GM19467 (cell line): ENCODE measurements around the gene MAGI2.
"Not testable (repeated sequence)": the region's sequence is repeated elsewhere in the genome, so short reads cannot be mapped to it uniquely, and the experiment has no call there.

Source experiments
- ATAC-seq: cut with Tn5 transposase; IDR thresholded peaks from one replicate; pipeline ENCODE4 v1.9.1; 2021; ENCODE audit warnings: mild to moderate bottlenecking, moderate library complexity; ENCODE audit not compliant: unreplicated experiment

The MAGI2 gene

DNA sequence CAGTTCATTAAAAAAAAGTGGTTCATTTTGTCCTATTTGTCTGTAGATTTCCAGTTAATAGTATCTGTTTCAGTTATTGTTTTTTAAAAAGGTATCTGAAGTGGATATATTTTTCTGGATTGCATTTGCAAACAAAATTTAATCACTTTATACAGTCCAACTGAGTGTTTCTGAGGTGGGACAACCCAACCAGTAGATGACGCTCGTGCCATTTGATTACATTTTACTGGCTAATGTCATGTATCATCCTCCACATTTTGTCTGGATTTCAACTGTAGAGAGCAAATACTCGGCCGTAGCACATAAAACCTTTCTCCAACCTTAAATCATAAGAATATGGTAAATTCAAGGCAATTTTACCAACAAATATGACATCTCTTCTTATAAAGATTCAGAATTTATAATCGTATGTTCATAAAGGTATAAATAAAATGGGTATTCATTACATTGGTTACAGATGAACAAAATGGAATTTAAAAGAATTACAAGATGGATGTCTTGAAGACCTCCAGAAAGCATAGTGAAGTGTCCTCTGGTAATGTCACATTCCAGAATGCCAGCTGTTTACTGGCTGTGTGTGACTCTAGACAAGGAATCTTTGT is 865.9 kb downstream of the MAGI2 start:
- ATAC-seq: no peak

DNA sequence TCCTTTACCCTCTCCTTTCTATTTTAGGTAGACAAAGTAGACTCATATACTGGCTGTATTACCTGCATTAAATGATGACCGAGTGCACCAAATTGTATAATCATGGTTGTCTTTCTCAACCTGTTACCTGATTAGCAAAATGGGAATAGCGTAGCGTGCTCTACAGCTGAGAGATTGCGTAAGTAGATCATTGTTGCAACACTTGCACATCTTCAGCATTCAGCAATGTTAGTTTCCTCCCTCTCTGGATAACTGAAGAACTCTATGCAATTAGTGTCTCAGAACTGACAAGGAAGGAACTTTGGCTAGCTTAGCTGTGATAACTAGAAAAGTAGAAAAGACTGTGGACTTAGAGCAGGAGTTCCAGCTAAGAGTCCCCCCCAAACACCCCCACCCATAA is 867.5 kb downstream of the MAGI2 start:
- no peak for ATAC-seq

GRCh38 chr7:78578686-78579085 is 874.8 kb downstream of the MAGI2 start:
- no peak for ATAC-seq

DNA sequence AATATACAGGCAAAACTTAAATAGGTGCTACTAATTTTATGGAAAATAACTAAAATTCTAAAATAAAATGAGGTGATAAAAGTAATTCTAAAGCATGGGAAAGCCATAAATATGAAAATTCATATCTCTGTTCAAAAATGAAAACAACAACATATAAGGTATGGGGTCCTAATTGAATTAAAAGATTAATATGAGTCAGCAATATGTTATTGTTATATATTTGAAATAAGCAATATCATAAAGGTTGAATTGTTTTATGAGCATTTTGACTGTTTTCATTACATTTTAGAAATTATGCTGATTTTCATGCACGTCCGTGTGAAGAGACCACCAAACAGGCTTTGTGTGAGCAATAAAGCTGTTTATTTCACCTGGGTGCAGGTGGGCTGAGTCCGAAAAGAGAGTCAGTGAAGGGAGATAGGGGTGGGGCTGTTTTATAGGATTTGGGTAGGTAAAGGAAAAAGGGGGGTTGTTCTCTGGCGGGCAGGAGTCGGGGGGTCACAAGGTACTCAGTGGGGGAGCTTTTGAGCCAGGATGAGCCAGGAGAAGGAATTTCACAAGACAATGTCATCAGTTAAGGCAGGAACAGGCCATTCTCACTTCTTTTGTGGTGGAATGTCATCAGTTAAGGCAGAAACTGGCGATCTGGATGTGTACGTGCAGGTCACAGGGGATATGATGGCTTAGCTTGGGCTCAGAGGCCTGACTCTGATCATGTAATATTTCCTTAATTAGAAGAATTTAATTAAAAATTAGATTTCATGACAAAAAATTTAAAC is 876.1 kb downstream of the MAGI2 start:
- not testable (repeated sequence) for ATAC-seq

- ATAC-seq: no peak
These were observed 877.2 kb downstream of the MAGI2 start for GRCh38 chr7:78576236-78576635.

DNA sequence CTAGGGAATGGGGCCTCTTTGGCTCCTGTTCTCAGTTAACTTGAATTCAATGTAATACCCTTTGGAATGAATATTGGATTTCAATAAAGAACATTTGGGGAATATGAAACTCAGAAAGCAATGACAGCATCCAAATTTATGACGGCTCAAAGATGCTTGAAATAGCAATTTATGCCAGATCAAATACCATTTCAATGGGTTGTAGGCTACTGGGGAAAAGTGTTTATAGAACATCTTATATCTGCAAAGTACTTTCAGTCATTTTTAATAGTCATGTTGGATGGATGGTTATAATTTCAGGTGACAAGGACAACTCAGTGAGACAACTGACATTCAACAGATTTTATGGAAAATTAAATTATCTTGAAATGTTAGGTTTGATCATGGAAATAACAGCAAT is 882.2 kb downstream of the MAGI2 start:
- ATAC-seq: no peak

DNA sequence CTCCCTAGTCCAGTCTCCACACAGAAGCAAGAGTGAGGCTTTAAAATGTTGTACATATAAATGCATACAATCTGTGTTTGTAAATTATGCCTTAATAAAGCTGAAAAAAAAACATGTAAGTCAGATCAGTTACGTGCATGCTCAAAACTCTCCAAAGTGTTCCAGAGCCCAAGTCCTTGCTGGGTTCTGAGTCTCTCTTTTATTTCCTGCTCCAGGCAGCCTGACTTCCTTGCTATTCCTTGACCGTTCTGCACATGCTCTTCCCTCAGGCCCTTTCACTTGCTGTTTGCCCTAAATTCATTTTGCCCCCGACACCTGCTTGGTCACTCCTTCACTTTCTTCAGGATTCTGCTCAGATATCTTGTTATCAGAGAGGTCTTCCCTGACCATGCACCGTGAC is 884.8 kb downstream of the MAGI2 start:
- ATAC-seq: no peak

- no peak for ATAC-seq
These were observed 885.6 kb downstream of the MAGI2 start for GRCh38 chr7:78567836-78568235.

DNA sequence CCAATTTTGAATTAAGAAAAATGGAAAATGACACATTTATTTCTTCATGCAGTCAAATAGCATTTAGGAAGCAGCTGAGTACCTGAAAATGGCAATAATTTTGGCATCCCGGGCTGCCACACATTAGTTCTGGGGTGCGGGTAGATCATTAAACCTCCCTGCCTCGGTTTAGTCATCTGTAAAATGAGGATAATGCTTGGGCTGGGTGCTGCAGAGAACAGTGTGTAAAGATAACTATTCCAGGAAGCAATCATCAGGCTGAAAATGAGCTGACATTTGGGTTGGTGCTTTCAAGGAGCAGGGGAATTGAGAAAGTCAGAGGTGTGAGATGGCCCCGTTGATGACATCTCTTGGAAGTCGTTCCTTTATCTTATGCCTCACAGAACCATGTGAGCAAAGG is 887.7 kb downstream of the MAGI2 start:
- ATAC-seq: no peak

- no peak for ATAC-seq
These were observed 890.3 kb downstream of the MAGI2 start for GRCh38 chr7:78563191-78563590.

GRCh38 chr7:78562191-78562590 is 891.3 kb downstream of the MAGI2 start:
- ATAC-seq: no peak

- ATAC-seq: no peak
These were observed 894.9 kb downstream of the MAGI2 start for GRCh38 chr7:78558566-78558965.

GRCh38 chr7:78543976-78544375 is 909.5 kb downstream of the MAGI2 start:
- ATAC-seq: no peak

DNA sequence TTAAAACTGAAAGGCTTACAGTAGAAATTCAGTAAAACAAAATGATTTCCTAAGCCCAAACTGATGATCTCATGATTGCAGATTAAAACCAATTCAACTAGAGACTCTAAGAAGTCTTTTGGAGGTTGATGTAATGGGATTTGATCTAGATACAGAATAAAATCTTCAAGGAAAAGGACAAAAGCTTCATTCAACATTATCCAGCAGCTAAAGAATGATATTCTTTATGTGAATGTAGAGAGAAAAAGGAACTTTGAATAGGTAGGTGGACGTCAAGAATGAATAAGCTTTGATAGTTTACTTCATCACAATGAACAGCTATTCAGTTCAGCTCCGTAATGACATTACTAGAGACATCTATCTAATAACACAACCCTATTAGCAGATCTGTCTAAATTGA is 910.5 kb downstream of the MAGI2 start:
- ATAC-seq: no peak

- ATAC-seq: no peak
These were observed 910.9 kb downstream of the MAGI2 start for GRCh38 chr7:78542541-78542940.

DNA sequence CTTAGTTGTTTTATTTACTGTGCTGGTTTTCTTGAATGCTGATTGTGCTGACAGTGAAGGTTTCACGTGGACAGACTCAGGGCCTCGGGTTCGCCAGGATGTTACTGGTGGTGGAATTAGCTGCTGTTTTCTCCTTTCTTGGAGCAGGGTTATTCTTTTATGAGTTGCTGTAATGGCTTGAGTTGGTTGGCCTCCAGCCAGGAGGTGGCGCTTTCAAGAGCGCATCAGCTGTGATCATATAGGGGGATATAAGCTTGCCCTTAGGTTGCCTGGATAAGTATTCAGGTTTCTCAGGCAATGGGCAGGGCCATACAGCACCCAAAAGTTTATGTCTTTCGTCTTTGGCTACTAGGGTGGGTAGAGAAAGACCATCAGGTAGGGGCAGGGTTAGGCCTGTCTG is 913.6 kb downstream of the MAGI2 start:
- no peak for ATAC-seq

DNA sequence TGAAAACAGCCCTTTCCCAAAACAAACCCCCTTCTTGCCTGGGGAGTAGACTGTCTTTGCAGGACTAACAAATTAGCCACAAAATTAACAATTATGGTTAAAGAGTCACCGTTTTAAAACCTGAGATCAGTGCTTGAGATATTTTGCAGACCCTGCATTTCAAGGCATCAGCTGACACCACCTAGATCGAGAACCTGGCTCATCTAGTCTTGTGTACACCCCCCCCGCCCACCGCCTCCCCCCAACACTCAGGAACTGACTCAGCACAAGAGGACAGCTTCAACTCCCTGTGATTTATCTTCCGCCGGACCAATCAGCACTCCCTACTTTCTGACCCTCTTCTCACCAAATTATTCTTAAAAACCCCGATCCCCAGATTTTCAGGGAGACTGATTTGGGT is 917.8 kb downstream of the MAGI2 start:
- ATAC-seq: no peak

- ATAC-seq: no peak
These were observed 923.1 kb downstream of the MAGI2 start for GRCh38 chr7:78530351-78530750.

- ATAC-seq: no peak
These were observed 924.1 kb downstream of the MAGI2 start for GRCh38 chr7:78529392-78529791.

DNA sequence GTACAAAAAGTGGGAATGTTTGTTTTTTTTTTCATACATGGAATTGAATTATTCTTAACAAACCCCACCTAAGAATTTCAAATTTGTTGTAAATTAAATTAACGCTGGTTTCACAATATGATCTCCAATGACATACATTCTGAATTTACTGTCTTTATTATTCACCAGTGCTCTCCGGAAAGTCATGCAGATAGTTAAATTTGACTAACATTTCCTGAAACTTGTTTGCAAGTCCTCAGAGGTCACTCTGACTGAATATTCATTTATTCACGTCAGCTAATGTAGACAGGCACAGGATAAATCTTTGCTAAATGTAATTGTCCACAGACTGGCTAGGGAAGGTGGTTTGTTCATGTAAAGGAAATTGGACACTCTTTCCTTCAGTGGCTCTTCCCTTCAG is 924.5 kb downstream of the MAGI2 start:
- ATAC-seq: no peak

DNA sequence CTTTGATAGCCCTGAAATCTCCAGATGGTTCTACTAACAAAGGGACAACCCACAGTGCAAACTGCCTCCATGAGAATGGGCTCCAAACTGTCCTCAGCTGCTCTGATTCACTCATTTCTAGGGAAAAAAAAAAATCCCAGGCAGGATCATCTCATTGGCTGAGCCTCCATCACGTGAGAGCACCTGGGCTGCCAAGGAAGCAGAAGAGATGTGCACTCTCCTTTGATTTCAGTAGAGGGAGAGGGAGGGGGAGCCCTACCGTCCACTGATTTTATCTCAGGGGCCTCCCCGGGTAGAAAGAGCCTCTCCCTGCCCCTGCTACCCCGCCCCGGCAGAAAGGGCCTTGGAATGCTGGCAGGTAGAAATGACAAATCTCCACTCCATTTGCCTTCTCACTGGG is 929.5 kb downstream of the MAGI2 start:
- ATAC-seq: no peak

DNA sequence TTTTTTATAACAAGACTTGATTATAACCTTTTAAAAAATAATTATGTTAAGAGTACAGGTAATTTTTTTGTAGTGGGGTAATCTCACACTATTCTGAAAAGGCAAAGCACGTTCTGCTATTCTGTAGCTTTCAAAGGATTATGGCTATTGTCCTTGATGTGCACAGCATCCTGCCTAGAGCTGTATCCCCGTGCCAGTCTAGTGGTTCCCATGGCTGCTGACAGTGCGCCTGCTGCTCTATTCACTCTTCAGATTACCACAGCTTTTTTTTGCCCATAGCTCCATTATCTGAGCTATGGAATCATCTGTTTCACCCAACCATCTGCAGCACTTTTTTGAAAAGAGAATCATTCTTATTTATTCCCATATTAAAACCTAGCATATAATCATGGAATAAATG is 931.5 kb downstream of the MAGI2 start:
- ATAC-seq: no peak

- ATAC-seq: no peak
These were observed 937.0 kb downstream of the MAGI2 start for GRCh38 chr7:78516450-78516849.
